HFFc6 (cell line): ENCODE results near the gene GINS3. TPM values are rescaled to one million over a fixed set of nuclear protein-coding genes. Genes with fewer than 3 reads are reported as not detected.

Source experiments
- DNase-seq: peaks from one replicate; pipeline ENCODE4 v3.0.0-alpha.2; 2018
- H3K27ac Mint-ChIP-seq: 2 replicates; pipeline ENCODE4 v1.8.0; 2020; ENCODE audit warnings: mild to moderate bottlenecking, mixed read lengths
- H3K27me3 Mint-ChIP-seq: 2 replicates; pipeline ENCODE4 v1.8.0; 2021; ENCODE audit warnings: mild to moderate bottlenecking, moderate library complexity, mixed read lengths; ENCODE audit not compliant: insufficient read depth
- H3K36me3 Mint-ChIP-seq: 2 replicates; pipeline ENCODE4 v1.8.0; 2021; ENCODE audit warnings: low read depth, mixed read lengths
- H3K4me1 Mint-ChIP-seq: 2 replicates; pipeline ENCODE4 v1.8.0; 2020; ENCODE audit warnings: low read depth, mixed read lengths
- H3K4me3 Mint-ChIP-seq: 2 replicates; pipeline ENCODE4 v1.8.0; 2020; ENCODE audit warnings: mild to moderate bottlenecking, moderate library complexity, mixed read lengths
- H3K9me3 Mint-ChIP-seq: 2 replicates; pipeline ENCODE4 v1.8.0; 2020; ENCODE audit warnings: mild to moderate bottlenecking, mixed read lengths
- total RNA-seq, 6 experiments: library from RNA; stranded (reverse); fragmentation: NEBNext Ultra II Directional; extraction: Animal tissue kit (Norgen Biotek cat#: 25700); gene quantifications; 2 replicates in 1 of 6; 3 replicates in 5 of 6; pipeline ENCODE4 v1.2.3, GENCODE V29; 2021
- TF ChIP-seq, protein P1 (sequence below): fragments of 200-600 bp; sonication (generic); IDR thresholded peaks from 2 replicates; pipeline ENCODE4 v1.5.0; 2021; ENCODE audit warnings: antibody characterized with exemption, mild to moderate bottlenecking

GINS3 gene
- total RNA-seq, 6 experiments from 2014 or later, result 3.0 to 6.4 (median 5.9) TPM

DNA sequence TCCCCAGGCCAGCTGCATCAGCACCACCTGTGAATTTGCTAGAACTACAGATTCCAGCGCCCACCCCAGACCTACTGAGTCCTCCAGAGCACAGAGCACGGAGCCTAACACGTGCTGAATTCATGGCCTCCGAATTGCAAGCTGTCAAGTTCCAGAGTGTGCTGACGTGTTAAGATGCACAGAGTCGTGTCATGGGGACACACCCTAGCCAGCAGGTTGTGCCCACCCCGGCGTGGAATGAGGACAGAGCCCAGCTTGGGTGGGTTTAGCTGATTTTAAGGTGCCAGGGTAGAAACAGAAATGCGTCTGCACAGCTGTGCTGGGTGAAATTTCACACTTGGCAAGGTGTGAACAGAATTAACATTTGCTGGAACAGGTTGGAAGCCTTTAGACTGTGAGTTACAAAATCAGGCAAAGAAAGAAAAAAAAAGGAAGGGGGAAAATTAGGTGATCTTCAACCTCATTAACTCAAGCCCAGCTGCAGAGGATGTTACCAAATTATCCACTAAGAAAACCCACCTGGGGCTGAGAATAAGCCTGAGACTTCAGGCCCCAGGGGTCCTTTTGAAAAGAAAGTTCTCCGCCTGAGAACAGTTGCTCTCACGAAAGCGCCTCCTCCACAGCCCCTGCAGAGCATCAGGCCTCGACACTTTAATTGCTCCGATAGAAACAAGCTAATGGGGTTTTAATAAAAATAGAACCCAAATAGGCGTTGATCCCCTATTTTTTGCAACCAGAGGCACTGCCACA, 27.1 kb downstream of the GINS3 start:
- DNase-seq, result no peak
- H3K27ac Mint-ChIP-seq, result no peak overlapping the region
- H3K4me3 Mint-ChIP-seq, result no peak overlapping the region
- H3K27me3 Mint-ChIP-seq, result peaks cover 10% of the 10 kb centered on the region
- H3K36me3 Mint-ChIP-seq, result no peaks in the 10 kb centered on the region
- H3K9me3 Mint-ChIP-seq, result no peaks in the 10 kb centered on the region
- TF ChIP-seq, protein P1, sequence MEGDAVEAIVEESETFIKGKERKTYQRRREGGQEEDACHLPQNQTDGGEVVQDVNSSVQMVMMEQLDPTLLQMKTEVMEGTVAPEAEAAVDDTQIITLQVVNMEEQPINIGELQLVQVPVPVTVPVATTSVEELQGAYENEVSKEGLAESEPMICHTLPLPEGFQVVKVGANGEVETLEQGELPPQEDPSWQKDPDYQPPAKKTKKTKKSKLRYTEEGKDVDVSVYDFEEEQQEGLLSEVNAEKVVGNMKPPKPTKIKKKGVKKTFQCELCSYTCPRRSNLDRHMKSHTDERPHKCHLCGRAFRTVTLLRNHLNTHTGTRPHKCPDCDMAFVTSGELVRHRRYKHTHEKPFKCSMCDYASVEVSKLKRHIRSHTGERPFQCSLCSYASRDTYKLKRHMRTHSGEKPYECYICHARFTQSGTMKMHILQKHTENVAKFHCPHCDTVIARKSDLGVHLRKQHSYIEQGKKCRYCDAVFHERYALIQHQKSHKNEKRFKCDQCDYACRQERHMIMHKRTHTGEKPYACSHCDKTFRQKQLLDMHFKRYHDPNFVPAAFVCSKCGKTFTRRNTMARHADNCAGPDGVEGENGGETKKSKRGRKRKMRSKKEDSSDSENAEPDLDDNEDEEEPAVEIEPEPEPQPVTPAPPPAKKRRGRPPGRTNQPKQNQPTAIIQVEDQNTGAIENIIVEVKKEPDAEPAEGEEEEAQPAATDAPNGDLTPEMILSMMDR, result no peak
- H3K4me1 Mint-ChIP-seq, result peaks cover 26% of the 10 kb centered on the region

DNA sequence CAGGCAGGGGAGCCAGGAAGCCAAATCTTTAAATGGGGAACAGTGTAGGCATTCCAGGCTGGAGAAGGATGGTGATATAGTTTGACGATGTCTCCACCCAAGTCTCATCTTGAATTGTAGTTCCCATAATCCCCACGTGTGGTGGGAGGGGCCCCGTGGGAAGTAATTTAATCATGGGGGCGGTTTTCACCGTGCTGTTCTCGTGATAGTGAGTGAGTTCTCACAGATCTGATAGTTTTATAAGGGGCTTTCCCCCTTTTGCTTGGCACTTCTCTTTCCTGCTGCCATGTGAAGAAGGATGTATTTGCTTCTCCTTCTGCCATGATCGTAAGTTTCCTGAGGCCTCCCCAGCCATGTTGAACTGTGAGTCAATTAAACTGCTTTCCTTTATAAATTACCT, 28.8 kb downstream of the GINS3 start:
- peaks cover 23% of the 10 kb centered on the region for H3K27me3 Mint-ChIP-seq
- no peak overlapping the region; the same call in 1 of the 2 replicates for H3K4me3 Mint-ChIP-seq
- TF ChIP-seq, protein P1, result no peak
- peaks cover 26% of the 10 kb centered on the region for H3K4me1 Mint-ChIP-seq
- H3K27ac Mint-ChIP-seq, result no peak overlapping the region
- H3K36me3 Mint-ChIP-seq, result no peaks in the 10 kb centered on the region
- no peaks in the 10 kb centered on the region for H3K9me3 Mint-ChIP-seq
- no peak for DNase-seq

DNA sequence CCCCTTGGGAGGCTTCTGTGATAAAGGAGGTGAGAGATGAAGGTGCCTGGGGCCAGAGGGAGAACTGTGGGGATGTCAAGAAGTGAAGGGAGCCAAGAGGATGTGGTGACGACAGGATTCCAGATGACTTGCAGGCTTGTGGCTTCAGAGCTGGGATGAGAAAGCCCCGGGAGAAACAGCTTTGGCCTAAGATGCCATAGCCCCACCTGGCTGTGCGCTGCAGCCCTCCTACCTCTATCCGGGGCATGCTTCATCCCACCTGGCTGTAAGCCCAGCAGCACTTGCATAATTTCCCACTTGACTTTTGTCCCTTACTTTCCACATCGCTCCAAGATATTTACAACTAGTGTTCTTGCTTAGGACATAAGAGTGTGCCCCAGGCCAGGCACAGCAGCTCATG, 29.3 kb downstream of the GINS3 start:
- DNase-seq, result peak; percentile 19
- Mint-ChIP-seq H3K4me3 (no peak overlapping the region; the same call in 1 of the 2 replicates), H3K36me3 (no peaks in the 10 kb centered on the region), H3K27me3 (peaks cover 24% of the 10 kb centered on the region), H3K9me3 (no peaks in the 10 kb centered on the region), H3K27ac (no peak overlapping the region), H3K4me1 (peaks cover 26% of the 10 kb centered on the region)
- TF ChIP-seq, protein P1, result no peak

DNA sequence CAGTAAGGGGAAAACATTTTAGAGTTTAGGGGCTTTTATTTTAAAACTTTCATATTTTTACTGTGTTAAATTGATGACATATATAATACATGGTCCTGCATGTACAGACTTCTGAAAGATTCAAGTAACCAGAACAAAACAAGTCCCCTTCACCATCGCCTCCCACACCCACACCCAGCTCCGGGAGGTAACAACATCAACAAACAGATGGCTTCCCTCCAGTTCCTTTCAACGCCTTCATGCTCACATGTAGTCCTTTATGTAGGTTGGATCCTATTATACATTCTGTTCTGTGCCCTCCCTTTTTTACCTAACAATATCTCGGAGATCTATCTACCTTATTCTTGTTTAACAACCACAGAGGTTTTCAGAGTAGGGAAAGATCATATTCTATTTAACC, 30.5 kb downstream of the GINS3 start:
- H3K4me1 Mint-ChIP-seq, result peaks cover 26% of the 10 kb centered on the region
- TF ChIP-seq, protein P1, result no peak
- no peak overlapping the region for H3K27ac Mint-ChIP-seq
- no peak overlapping the region for H3K4me3 Mint-ChIP-seq
- H3K9me3 Mint-ChIP-seq, result no peaks in the 10 kb centered on the region
- DNase-seq, result no peak
- peaks cover 32% of the 10 kb centered on the region for H3K27me3 Mint-ChIP-seq
- no peaks in the 10 kb centered on the region for H3K36me3 Mint-ChIP-seq

DNA sequence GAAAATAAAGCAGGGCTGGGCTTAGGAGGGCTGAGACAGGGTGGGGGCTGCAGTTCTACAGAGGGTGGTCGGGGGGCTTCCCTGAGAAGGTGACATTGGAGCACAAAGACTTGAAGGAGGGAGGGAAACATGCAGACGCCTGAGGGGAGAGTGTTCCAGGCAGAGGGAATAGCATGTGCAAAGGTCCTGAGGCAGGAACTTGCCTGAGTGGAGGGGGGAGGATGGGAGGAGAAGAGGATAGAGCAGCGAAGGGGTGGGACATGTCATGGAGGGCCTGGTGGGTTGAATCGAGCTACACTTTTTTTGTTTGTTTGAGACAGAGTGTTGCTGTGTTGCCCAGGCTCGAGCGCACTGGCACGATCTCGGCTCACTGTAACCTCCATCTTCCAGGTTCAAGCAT, 33.0 kb downstream of the GINS3 start:
- peaks cover 13% of the 10 kb centered on the region for H3K4me1 Mint-ChIP-seq
- H3K4me3 Mint-ChIP-seq, result no peak overlapping the region
- TF ChIP-seq, protein P1, result no peak
- H3K27ac Mint-ChIP-seq, result no peak overlapping the region
- no peaks in the 10 kb centered on the region for H3K36me3 Mint-ChIP-seq
- H3K9me3 Mint-ChIP-seq, result no peaks in the 10 kb centered on the region
- peaks cover 34% of the 10 kb centered on the region for H3K27me3 Mint-ChIP-seq
- no peak for DNase-seq
